K562 (cell line): ENCODE results near the gene HSF4. TPM values are rescaled to one million over a fixed set of nuclear protein-coding genes. Genes with fewer than 3 reads are reported as not detected.
A peak's percentile ranks its signal among the peaks of the same experiment; 100 is the strongest.

Experiments
- BACH1 ChIP-seq: fragments of 200-800 bp; sonication (Bioruptor generic); IDR thresholded peaks from 2 replicates; pipeline ENCODE4 v1.6.1; 2016; ENCODE audit warnings: missing genetic modification characterization, missing compliant biosample characterization
- CBX5 ChIP-seq: IDR thresholded peaks from 2 replicates; pipeline ENCODE4 v1.6.1; 2014; ENCODE audit warnings: low read depth, borderline replicate concordance
- CXXC5 ChIP-seq: fragments of 250-450 bp; sonication (Bioruptor Pico); IDR thresholded peaks from 2 replicates; pipeline ENCODE4 v1.8.0; 2022; ENCODE audit warnings: inconsistent platforms, mild to moderate bottlenecking, moderate library complexity
- DIDO1 ChIP-seq: fragments of 450-650 bp; IDR thresholded peaks from 2 replicates; pipeline ENCODE4 v1.6.1; 2016; ENCODE audit warnings: low read depth, missing biosample characterization, missing genetic modification characterization
- DMBX1 ChIP-seq: fragments of 250-450 bp; sonication (Bioruptor Pico); IDR thresholded peaks from 2 replicates; pipeline ENCODE4 v1.8.0; 2022; ENCODE audit warnings: inconsistent platforms, mild to moderate bottlenecking, moderate library complexity, borderline replicate concordance
- GATAD2A ChIP-seq: fragments of 450-650 bp; IDR thresholded peaks from 2 replicates; pipeline ENCODE4 v1.6.1; 2017
- GTF2A2 ChIP-seq: IDR thresholded peaks from 2 replicates; pipeline ENCODE4 v1.6.1; 2016; ENCODE audit warnings: mild to moderate bottlenecking, missing genetic modification characterization, missing compliant biosample characterization
- GTF2F1 ChIP-seq: IDR thresholded peaks from 2 replicates; pipeline ENCODE4 v1.6.1; 2011; ENCODE audit warnings: low read depth, low read length, improper control_type of control experiment
- HDAC2 ChIP-seq: fragments of 450-650 bp; IDR thresholded peaks from 2 replicates; pipeline ENCODE4 v1.6.1; 2016; ENCODE audit warnings: mild to moderate bottlenecking
- HIVEP1 ChIP-seq: fragments of 250-450 bp; sonication (Bioruptor Pico); IDR thresholded peaks from 2 replicates; pipeline ENCODE4 v1.4.0; 2020; ENCODE audit warnings: mild to moderate bottlenecking
- HNRNPH1 ChIP-seq: fragments of 200-400 bp; formaldehyde crosslinking; optimal IDR thresholded peaks from 2 replicates; pipeline ENCODE3; 2017; ENCODE audit warnings: low read depth, mild to moderate bottlenecking, low read length, moderate library complexity
- NCOA1 ChIP-seq: fragments of 450-650 bp; IDR thresholded peaks from 2 replicates; pipeline ENCODE4 v1.6.1; 2016; ENCODE audit warnings: low read depth
- POU5F1 ChIP-seq: fragments of 150-350 bp; IDR thresholded peaks from 2 replicates; pipeline ENCODE4 v1.6.1; 2014; ENCODE audit warnings: borderline replicate concordance, low read length, low read depth, mild to moderate bottlenecking; ENCODE audit not compliant: partially characterized antibody
- SUPT5H ChIP-seq: fragments of 450-650 bp; IDR thresholded peaks from 2 replicates; pipeline ENCODE4 v1.6.1; 2016
- YY1 ChIP-seq, 3 experiments: IDR thresholded peaks; 2 replicates each; pipeline ENCODE4 v1.6.1; 2011; ENCODE audit warnings: low read length in 2 of 3, mild to moderate bottlenecking in 2 of 3, moderate library complexity in 2 of 3, borderline replicate concordance in 1 of 3, control low read depth in 1 of 3, low read depth in 1 of 3; ENCODE audit not compliant: insufficient read depth in 3 of 3, insufficient replicate concordance in 2 of 3, control insufficient read depth in 1 of 3, insufficient read length in 1 of 3; ENCODE audit errors: extremely low read depth in 1 of 3
- ZNF124 ChIP-seq: sonication (generic); formaldehyde crosslinking; IDR thresholded peaks from 2 replicates; pipeline ENCODE4 v1.8.1; 2022; ENCODE audit warnings: missing genetic modification reagents
- ZNF217 ChIP-seq: sonication (generic); formaldehyde crosslinking; IDR thresholded peaks from 2 replicates; pipeline ENCODE4 v1.8.0; 2022; ENCODE audit warnings: mild to moderate bottlenecking, missing genetic modification reagents
- ZNF57 ChIP-seq: fragments of 450-650 bp; formaldehyde crosslinking; IDR thresholded peaks from 2 replicates; pipeline ENCODE4 v1.4.0; 2020; ENCODE audit warnings: mild to moderate bottlenecking, moderate library complexity
- ZSCAN32 ChIP-seq: fragments of 450-650 bp; formaldehyde crosslinking; IDR thresholded peaks from 2 replicates; pipeline ENCODE4 v1.4.0; 2020; ENCODE audit warnings: mild to moderate bottlenecking, moderate library complexity
- polyA plus RNA-seq, 8 experiments: library from polyadenylated mRNA; depleted of rRNA in 4 of 8; stranded (reverse) in 5 of 8; unstranded in 3 of 8; fragments of >200 nt; fragmentation: Nextera tagmentation in 2 of 8; fragmentation: Illumina TruSeq in 1 of 8; extraction: Ambion mirVana in 2 of 8; extraction: Trizol in 1 of 8; gene quantifications; 2 replicates each; pipeline versions ENCODE4 v1.2.1 to v1.2.3, GENCODE V29; 2011 to 2014; ENCODE audit warnings: inconsistent platforms in 1 of 8, missing spikeins in 1 of 8
- total RNA-seq, 7 experiments: library from RNA; depleted of rRNA in 6 of 7; stranded (reverse); fragments of >200 nt in 6 of 7; fragmentation: Illumina TruSeq in 2 of 7; extraction: Trizol in 2 of 7; gene quantifications; 2 replicates each; pipeline versions ENCODE4 v1.2.1 to v1.2.3, GENCODE V29; 2011 to 2021; ENCODE audit warnings: low replicate concordance in 1 of 7
- TF ChIP-seq, protein P1 (sequence below): sonication (generic); formaldehyde crosslinking; IDR thresholded peaks from 2 replicates; pipeline ENCODE4 v1.8.1; 2023; ENCODE audit warnings: mild to moderate bottlenecking, missing genetic modification reagents
- TF ChIP-seq, protein P2 (sequence below), 2 experiments: fragments of 450-650 bp; formaldehyde crosslinking in 1 of 2; IDR thresholded peaks; 2 replicates each; pipeline versions ENCODE4 v1.4.0 to v1.6.1; 2014 to 2020; ENCODE audit warnings: mild to moderate bottlenecking in 2 of 2, borderline replicate concordance in 1 of 2, low read depth in 1 of 2

Gene HSF4
- total and polyA plus RNA-seq, 9 of the 15 experiments (the other 6 are each of a cell fraction or from before 2014, with no cell fraction given), result 0.50 to 35.4 (median 8.8) TPM; not detected in 1

DNA sequence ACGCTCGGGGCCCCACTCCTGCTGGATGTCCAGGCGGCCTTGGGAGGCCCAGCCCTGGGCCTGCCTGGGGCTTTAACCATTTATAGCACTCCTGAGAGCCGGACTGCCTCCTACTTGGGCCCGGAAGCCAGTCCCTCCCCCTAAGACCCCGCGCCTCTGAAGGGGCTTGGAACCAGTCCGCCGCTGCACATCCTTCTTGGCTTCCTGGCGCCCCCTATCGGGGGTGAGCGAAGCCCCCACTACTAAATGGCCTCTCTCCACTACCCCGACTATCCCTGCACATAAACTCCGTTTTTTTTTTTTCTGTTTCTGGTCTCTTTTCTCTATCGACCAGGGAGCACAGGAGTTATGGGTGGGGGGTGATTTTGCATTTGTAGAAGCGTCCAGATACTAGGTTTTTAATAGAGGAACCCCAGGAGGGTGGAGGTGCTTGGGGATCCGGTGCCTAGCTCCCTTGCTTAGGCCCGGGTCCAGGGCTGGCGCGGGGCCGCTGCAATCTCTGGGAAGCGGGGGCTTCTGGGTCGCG lies 5.2 kb downstream of the HSF4 start (continued):
- no peak for TF ChIP-seq HNRNPH1
- no peak for TF ChIP-seq NCOA1
- no peak for TF ChIP-seq BACH1 (tag)
- TF ChIP-seq GTF2F1, result no peak
- no peak for TF ChIP-seq ZNF217 (CRISPR knock-in tag)
- no peak for TF ChIP-seq CBX5
- TF ChIP-seq DIDO1 (tag), result no peak
- TF ChIP-seq GTF2A2 (tag), result no peak
- peak; percentile 50; the same call in 1 of the 2 replicates for TF ChIP-seq GATAD2A
- no peak for TF ChIP-seq POU5F1
- no peak for TF ChIP-seq YY1 (IDR thresholded peaks at IDR 0.05; ENCODE audit: borderline replicate concordance in 1 of 3, control insufficient read depth in 1 of 3, extremely low read depth in 1 of 3, insufficient read depth in 3 of 3, insufficient read length in 1 of 3, insufficient replicate concordance in 2 of 3, low read depth in 1 of 3, low read length in 2 of 3)
- no peak for TF ChIP-seq HIVEP1
- 0 out of 2 replicates have a peak, but pooled peaks have one; percentile 15 for TF ChIP-seq HDAC2
- TF ChIP-seq ZSCAN32 (CRISPR knock-in tag), result peak; percentile 1; the same call in 1 of the 2 replicates
- no peak for TF ChIP-seq CXXC5 (CRISPR knock-in tag)
- TF ChIP-seq, protein P1, sequence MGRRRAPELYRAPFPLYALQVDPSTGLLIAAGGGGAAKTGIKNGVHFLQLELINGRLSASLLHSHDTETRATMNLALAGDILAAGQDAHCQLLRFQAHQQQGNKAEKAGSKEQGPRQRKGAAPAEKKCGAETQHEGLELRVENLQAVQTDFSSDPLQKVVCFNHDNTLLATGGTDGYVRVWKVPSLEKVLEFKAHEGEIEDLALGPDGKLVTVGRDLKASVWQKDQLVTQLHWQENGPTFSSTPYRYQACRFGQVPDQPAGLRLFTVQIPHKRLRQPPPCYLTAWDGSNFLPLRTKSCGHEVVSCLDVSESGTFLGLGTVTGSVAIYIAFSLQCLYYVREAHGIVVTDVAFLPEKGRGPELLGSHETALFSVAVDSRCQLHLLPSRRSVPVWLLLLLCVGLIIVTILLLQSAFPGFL (CRISPR knock-in tag), result no peak
- TF ChIP-seq ZNF124 (CRISPR knock-in tag), result no peak
- no peak for TF ChIP-seq ZNF57
- no peak for TF ChIP-seq DMBX1
- TF ChIP-seq SUPT5H, result no peak
- TF ChIP-seq, protein P2, sequence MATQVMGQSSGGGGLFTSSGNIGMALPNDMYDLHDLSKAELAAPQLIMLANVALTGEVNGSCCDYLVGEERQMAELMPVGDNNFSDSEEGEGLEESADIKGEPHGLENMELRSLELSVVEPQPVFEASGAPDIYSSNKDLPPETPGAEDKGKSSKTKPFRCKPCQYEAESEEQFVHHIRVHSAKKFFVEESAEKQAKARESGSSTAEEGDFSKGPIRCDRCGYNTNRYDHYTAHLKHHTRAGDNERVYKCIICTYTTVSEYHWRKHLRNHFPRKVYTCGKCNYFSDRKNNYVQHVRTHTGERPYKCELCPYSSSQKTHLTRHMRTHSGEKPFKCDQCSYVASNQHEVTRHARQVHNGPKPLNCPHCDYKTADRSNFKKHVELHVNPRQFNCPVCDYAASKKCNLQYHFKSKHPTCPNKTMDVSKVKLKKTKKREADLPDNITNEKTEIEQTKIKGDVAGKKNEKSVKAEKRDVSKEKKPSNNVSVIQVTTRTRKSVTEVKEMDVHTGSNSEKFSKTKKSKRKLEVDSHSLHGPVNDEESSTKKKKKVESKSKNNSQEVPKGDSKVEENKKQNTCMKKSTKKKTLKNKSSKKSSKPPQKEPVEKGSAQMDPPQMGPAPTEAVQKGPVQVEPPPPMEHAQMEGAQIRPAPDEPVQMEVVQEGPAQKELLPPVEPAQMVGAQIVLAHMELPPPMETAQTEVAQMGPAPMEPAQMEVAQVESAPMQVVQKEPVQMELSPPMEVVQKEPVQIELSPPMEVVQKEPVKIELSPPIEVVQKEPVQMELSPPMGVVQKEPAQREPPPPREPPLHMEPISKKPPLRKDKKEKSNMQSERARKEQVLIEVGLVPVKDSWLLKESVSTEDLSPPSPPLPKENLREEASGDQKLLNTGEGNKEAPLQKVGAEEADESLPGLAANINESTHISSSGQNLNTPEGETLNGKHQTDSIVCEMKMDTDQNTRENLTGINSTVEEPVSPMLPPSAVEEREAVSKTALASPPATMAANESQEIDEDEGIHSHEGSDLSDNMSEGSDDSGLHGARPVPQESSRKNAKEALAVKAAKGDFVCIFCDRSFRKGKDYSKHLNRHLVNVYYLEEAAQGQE (IDR thresholded peaks at IDR 0.05; ENCODE audit: borderline replicate concordance), result no peak
- TF ChIP-seq, protein P2 (CRISPR knock-in tag; IDR thresholded peaks at IDR 0.05; ENCODE audit: low read depth), result no peak
